HFF-Myc (cell line): ENCODE data around the gene GRIN3A.

Experiments
- DNase-seq: peaks from one replicate; pipeline ENCODE4 v3.0.0-alpha.2; 2011; ENCODE audit warnings: low read depth; ENCODE audit errors: extremely low read depth
- H3K4me3 ChIP-seq: replicated peaks from 2 replicates; pipeline ENCODE4 v1.5.1; 2011; ENCODE audit warnings: low read depth, mild to moderate bottlenecking, control low read depth, low read length
- CTCF ChIP-seq: IDR thresholded peaks from 2 replicates; pipeline ENCODE4 v1.5.1; 2012; ENCODE audit warnings: mild to moderate bottlenecking, low read depth, low read length, control low read depth; ENCODE audit errors: missing control alignments

Gene GRIN3A

GRCh38 chr9:101574731-101575333 is 163.6 kb downstream of the GRIN3A start:
- no peak for DNase-seq
- no peak for TF ChIP-seq CTCF
- H3K4me3 ChIP-seq: no peak overlapping the region

- no peak for TF ChIP-seq CTCF
- H3K4me3 ChIP-seq: no peak overlapping the region
- DNase-seq: no peak
These were observed 166.1 kb downstream of the GRIN3A start for GRCh38 chr9:101572316-101572715.

- no peak overlapping the region for H3K4me3 ChIP-seq
- no peak for TF ChIP-seq CTCF
- DNase-seq: no peak
These were observed 167.3 kb downstream of the GRIN3A start for GRCh38 chr9:101571114-101571513.

- H3K4me3 ChIP-seq: no peak overlapping the region
- no peak for TF ChIP-seq CTCF
- DNase-seq: no peak
These were observed 168.5 kb downstream of the GRIN3A start for GRCh38 chr9:101569741-101570501.

GRCh38 chr9:101567725-101568350 is 170.6 kb downstream of the GRIN3A start:
- no peak for TF ChIP-seq CTCF
- H3K4me3 ChIP-seq: no peak overlapping the region
- DNase-seq: no peak

- peak; percentile 55 for TF ChIP-seq CTCF
- DNase-seq: no peak
- H3K4me3 ChIP-seq: no peak overlapping the region
These were observed 171.3 kb downstream of the GRIN3A start for GRCh38 chr9:101566904-101567724.
